HG03108 (cell line): ENCODE results near the gene CNGA1.

ENCODE experiments used
- ATAC-seq: cut with Tn5 transposase; IDR thresholded peaks from one replicate; pipeline ENCODE4 v1.9.1; 2021; ENCODE audit warnings: moderate library complexity; ENCODE audit not compliant: unreplicated experiment

CNGA1 gene

GRCh38 chr4:48016141-48017107 is at the start of gene CNGA1, which contains the start of gene NIPAL1:
Gene CNGA1, minus strand, starts transcription at chr4:48016681. Its CDS starts 63,992 bp downstream, at chr4:47952689.
Gene NIPAL1, plus strand, starts transcription at chr4:48016772. Its CDS starts 68 bp downstream, at chr4:48016840.
- ATAC-seq, result peak; percentile 88

- ATAC-seq, result peak; percentile 71
Observed at GRCh38 chr4:48065587-48066052, 49.1 kb upstream of the CNGA1 start.

- ATAC-seq, result no peak
Observed at GRCh38 chr4:48064349-48064748, 47.9 kb upstream of the CNGA1 start.

- ATAC-seq, result no peak
Observed at GRCh38 chr4:48058617-48059530, 42.4 kb upstream of the CNGA1 start.

GRCh38 chr4:48051078-48051477 is 34.6 kb upstream of the CNGA1 start:
- no peak for ATAC-seq

- no peak for ATAC-seq
Observed at GRCh38 chr4:48049483-48049882, 33.0 kb upstream of the CNGA1 start.

GRCh38 chr4:48047896-48048295 is 31.4 kb upstream of the CNGA1 start:
- ATAC-seq, result peak; percentile 11

GRCh38 chr4:48047421-48047844 is 31.0 kb upstream of the CNGA1 start:
- ATAC-seq, result peak; percentile 96

- no peak for ATAC-seq
Observed at GRCh38 chr4:48046059-48046458, 29.6 kb upstream of the CNGA1 start.

- no peak for ATAC-seq
Observed at GRCh38 chr4:48044298-48044697, 27.8 kb upstream of the CNGA1 start.

- no peak for ATAC-seq
Observed at GRCh38 chr4:48043504-48043903, 27.0 kb upstream of the CNGA1 start.

- no peak for ATAC-seq
Observed at GRCh38 chr4:48042979-48043461, 26.5 kb upstream of the CNGA1 start.

- no peak for ATAC-seq
Observed at GRCh38 chr4:48041535-48042137, 25.2 kb upstream of the CNGA1 start.

GRCh38 chr4:48039561-48039960 is 23.1 kb upstream of the CNGA1 start:
- no peak for ATAC-seq

GRCh38 chr4:48038666-48039065 is 22.2 kb upstream of the CNGA1 start:
- no peak for ATAC-seq

GRCh38 chr4:48037117-48037462 is 20.6 kb upstream of the CNGA1 start:
- ATAC-seq, result no peak

GRCh38 chr4:48035952-48036351 is 19.5 kb upstream of the CNGA1 start:
- ATAC-seq, result no peak

GRCh38 chr4:48033825-48034413 is 17.4 kb upstream of the CNGA1 start:
- ATAC-seq, result no peak

- ATAC-seq, result no peak
Observed at GRCh38 chr4:48033412-48033811, 16.9 kb upstream of the CNGA1 start.

GRCh38 chr4:48032721-48033120 is 16.2 kb upstream of the CNGA1 start:
- ATAC-seq, result no peak
